GM04504 (cell line): ENCODE results near the gene TAF10.

ENCODE experiments used
- DNase-seq: peaks from one replicate; pipeline ENCODE4 v3.0.0-alpha.2; 2012; ENCODE audit warnings: low read depth

TAF10 gene

GRCh38 chr11:6607190-6607795, 4.7 kb downstream of the TAF10 start:
- no peak for DNase-seq

GRCh38 chr11:6606471-6607189, 5.4 kb downstream of the TAF10 start:
- DNase-seq: peak; percentile 82

- no peak for DNase-seq
These were observed 7.2 kb downstream of the TAF10 start for GRCh38 chr11:6604790-6605189.

- no peak for DNase-seq
These were observed 7.9 kb downstream of the TAF10 start for GRCh38 chr11:6604081-6604626.

GRCh38 chr11:6603287-6604080, 8.5 kb downstream of the TAF10 start, which contains the start of the genes ILK and RRP8:
Gene ILK (plus strand): TSS chr11:6603774. CDS start chr11:6604272, 498 bp downstream.
Gene RRP8 (minus strand): TSS chr11:6603616. CDS start chr11:6603502, 114 bp downstream.
- peak; percentile 69 for DNase-seq

GRCh38 chr11:6602096-6602940, 9.7 kb downstream of the TAF10 start:
- DNase-seq: no peak

GRCh38 chr11:6601041-6601461, 11.0 kb downstream of the TAF10 start:
- no peak for DNase-seq

- no peak for DNase-seq
These were observed 12.1 kb downstream of the TAF10 start for GRCh38 chr11:6599881-6600390.

- no peak for DNase-seq
These were observed 12.6 kb downstream of the TAF10 start for GRCh38 chr11:6599449-6599848.

GRCh38 chr11:6598555-6598954, 13.5 kb downstream of the TAF10 start:
- no peak for DNase-seq

GRCh38 chr11:6596239-6596877, 15.7 kb downstream of the TAF10 start:
- no peak for DNase-seq

GRCh38 chr11:6594142-6594768, 17.8 kb downstream of the TAF10 start:
- DNase-seq: no peak

- DNase-seq: no peak
These were observed 24.0 kb downstream of the TAF10 start for GRCh38 chr11:6588018-6588417.

GRCh38 chr11:6587360-6587953, 24.6 kb downstream of the TAF10 start:
- DNase-seq: no peak

- no peak for DNase-seq
These were observed 25.3 kb downstream of the TAF10 start for GRCh38 chr11:6586434-6587359.

- no peak for DNase-seq
These were observed 27.5 kb downstream of the TAF10 start for GRCh38 chr11:6584528-6584927.

GRCh38 chr11:6583584-6583983, 28.4 kb downstream of the TAF10 start:
- no peak for DNase-seq

GRCh38 chr11:6579681-6580080, 32.3 kb downstream of the TAF10 start:
- no peak for DNase-seq

GRCh38 chr11:6578134-6578533, 33.9 kb downstream of the TAF10 start:
- no peak for DNase-seq
